Muscle layer of duodenum (tissue), 2 donors: ENCODE results near the gene TMEM131.

ENCODE experiments used
- H3K27ac ChIP-seq: one replicate; pipeline ENCODE4 v1.7.0; 2013; ENCODE audit warnings: mild to moderate bottlenecking, low read length
- H3K27me3 ChIP-seq: one replicate; pipeline ENCODE4 v1.7.0; 2013; ENCODE audit warnings: low read depth, mild to moderate bottlenecking, control low read depth, low read length
- H3K36me3 ChIP-seq, 2 donors: one replicate each; pipeline ENCODE4 v1.7.0; 2013; ENCODE audit warnings: low read length in 2 of 2, control low read depth in 1 of 2, mild to moderate bottlenecking in 1 of 2; ENCODE audit not compliant: insufficient read depth in 2 of 2, control insufficient read depth in 1 of 2
- H3K4me1 ChIP-seq, 2 donors: one replicate each; pipeline ENCODE4 v1.7.0; 2013; ENCODE audit warnings: low read length in 2 of 2, mild to moderate bottlenecking in 2 of 2, control low read depth in 1 of 2, moderate library complexity in 1 of 2; ENCODE audit not compliant: insufficient read depth in 2 of 2, control insufficient read depth in 1 of 2
- H3K4me3 ChIP-seq, 2 donors: one replicate each; pipeline ENCODE4 v1.7.0; 2013; ENCODE audit warnings: low read length in 2 of 2, low read depth in 1 of 2, mild to moderate bottlenecking in 1 of 2
- H3K9me3 ChIP-seq, 2 donors: one replicate each; pipeline ENCODE4 v1.7.0; 2013; ENCODE audit warnings: low read length in 2 of 2, control low read depth in 1 of 2, mild to moderate bottlenecking in 1 of 2; ENCODE audit not compliant: control insufficient read depth in 1 of 2
- donor health status: healthy.

TMEM131 gene

DNA sequence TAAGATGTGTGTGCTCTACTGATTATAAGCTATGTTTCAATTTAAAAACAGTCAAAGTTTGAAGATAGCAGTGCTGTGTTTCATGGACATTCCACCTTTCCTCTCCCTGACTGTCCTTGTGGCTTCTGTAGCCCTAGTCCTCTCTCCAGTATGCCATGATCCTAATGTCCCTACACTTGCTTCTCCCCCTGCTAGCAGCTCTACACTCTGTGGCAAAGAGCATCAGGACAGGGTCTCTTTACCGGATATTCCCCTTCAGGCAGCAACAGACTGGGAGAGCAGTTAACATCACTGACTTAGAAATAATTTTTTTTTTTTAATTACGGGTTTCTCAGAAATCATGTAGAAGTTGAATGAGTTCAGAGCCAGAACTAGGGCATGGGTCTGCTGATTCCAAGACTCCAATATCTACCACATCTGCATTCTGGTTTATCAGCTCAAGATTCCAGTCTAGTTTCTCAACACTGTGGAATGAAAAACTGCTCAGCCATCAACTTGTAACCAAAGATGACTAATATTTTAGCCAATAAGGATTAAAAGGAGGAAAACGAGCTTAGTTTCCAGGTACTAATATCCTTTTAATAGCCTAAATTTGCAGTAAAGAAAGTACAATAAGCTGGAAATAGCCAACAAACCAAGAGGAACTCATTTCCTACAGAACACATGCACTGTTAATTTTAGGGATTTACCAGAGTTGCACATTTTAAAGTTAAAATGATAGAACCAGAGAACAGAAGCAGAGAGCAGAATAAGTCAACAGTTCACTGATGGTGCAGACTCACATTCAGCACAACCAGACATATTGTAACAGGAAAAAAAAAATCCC is 45.2 kb downstream of the TMEM131 start:
- no peak overlapping the region for H3K27ac ChIP-seq
- no peaks in the 10 kb centered on the region for H3K27me3 ChIP-seq
- H3K9me3 ChIP-seq = no peaks in the 10 kb centered on the region
- H3K4me1 ChIP-seq = no peaks in the 10 kb centered on the region
- no peak overlapping the region for H3K4me3 ChIP-seq
- H3K36me3 ChIP-seq = no peaks in the 10 kb centered on the region

DNA sequence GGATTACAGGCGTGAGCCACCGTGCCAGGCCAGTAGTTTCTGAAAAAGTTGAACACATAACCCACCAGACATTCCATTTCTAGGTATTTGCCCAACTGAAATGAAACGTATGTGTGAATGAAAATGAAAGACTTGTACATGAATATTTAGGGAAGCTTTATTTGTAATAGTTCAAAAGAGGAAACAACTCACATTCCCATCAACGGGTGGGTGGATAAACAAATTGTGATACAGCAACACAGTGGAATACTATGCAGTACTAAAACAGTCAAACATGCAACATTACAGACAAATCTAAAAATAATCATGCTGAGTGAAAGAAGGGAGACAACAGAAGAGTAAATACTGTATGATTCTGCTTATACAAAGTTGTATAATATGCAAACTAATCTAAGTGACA is 46.8 kb downstream of the TMEM131 start:
- Histone ChIP-seq H3K27me3 (no peaks in the 10 kb centered on the region), H3K4me1 (no peaks in the 10 kb centered on the region), H3K36me3 (no peaks in the 10 kb centered on the region), H3K9me3 (no peaks in the 10 kb centered on the region), H3K4me3 (no peak overlapping the region), H3K27ac (no peak overlapping the region)

DNA sequence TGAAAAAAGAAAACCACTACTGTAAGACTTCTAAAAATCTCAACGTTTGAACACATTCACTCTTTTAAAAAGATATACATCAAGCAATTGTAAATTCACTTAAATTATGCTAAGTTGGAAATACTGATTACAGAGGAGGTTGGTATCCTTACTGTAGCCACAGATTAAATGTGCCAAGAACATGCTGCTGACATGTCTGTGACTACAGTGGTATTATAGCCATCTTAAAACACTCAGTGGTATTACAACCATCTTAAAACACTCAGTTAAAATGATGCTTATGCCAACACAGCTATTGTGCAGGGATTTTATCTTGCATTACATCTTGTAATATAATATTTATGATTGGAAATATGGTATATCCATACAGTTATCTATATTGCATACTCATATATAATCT is 50.0 kb downstream of the TMEM131 start:
- H3K27ac ChIP-seq = no peak overlapping the region
- no peaks in the 10 kb centered on the region for H3K9me3 ChIP-seq
- H3K36me3 ChIP-seq = no peaks in the 10 kb centered on the region
- H3K4me3 ChIP-seq = no peak overlapping the region
- H3K27me3 ChIP-seq = no peaks in the 10 kb centered on the region
- H3K4me1 ChIP-seq = no peaks in the 10 kb centered on the region

DNA sequence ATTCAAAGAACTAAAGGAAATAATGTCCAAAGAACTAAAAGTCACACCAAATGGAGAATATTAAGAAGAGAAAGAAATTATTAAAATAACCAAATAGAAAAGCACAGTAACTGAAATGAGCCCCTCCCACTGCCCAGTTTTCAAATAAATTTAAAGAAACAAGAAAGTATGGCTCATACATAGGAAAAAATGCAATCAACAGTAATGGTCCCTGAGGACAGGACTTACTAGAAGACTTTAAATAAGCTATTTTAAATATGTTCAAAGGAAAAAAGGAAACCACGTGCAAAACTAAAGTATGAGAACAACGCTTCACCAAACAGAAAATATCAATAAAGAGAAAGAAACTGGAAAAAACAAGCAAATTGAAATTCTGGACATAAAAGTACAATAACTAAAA is 58.9 kb downstream of the TMEM131 start:
- Histone ChIP-seq H3K4me1 (peaks cover 21 to 28% of the 10 kb centered on the region in 2 donors), H3K27ac (no peak overlapping the region), H3K4me3 (no peak overlapping the region), H3K27me3 (no peaks in the 10 kb centered on the region), H3K36me3 (no peaks in the 10 kb centered on the region), H3K9me3 (no peaks in the 10 kb centered on the region)

DNA sequence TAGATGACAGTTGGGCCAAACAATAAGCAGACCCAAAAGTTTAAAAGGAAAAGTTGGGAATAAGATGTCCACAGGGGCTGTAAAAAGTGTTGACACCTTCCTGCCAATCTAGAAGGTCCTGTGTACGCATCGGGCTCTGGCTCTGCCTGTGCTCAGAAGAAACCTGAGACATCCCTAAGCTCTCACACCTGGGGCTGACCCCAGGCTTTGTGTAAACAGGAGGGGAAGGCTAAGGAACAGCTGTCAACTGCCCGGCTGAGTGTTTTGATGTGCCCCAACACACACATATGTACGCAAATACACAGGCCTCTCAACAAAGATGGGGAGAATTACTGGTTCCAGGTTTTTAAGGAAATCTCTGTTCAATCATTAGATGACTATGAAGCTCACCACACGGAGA is 59.5 kb downstream of the TMEM131 start:
- Histone ChIP-seq H3K4me1 (peaks cover 26 to 31% of the 10 kb centered on the region in 2 donors), H3K27ac (no peak overlapping the region), H3K4me3 (no peak overlapping the region), H3K36me3 (no peaks in the 10 kb centered on the region), H3K27me3 (no peaks in the 10 kb centered on the region), H3K9me3 (no peaks in the 10 kb centered on the region)

DNA sequence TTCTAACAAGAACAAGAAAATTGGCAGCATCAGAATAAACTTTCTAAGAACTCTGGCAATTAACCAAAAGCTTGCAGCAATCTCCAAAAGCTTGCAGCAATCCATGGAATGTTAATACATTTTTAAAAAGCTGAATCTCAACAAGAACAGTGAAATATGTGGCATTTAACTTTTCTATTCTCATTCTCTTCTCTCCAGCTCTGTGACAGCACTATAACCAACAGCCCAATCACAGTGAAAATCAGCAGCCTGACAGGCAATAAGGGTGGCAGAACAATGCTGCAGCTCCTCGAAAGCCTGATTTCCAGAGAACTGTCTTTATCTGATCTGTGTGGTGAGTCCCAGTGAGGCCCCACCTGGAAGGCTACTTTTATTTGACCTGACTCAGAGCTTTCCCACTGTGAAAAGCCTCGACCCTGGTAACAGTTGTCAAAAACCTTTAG is 60.0 kb downstream of the TMEM131 start:
- Histone ChIP-seq H3K9me3 (no peaks in the 10 kb centered on the region), H3K27me3 (no peaks in the 10 kb centered on the region), H3K4me3 (no peak overlapping the region), H3K4me1 (peaks cover 26 to 35% of the 10 kb centered on the region in 2 donors), H3K36me3 (no peaks in the 10 kb centered on the region), H3K27ac (no peak overlapping the region)

DNA sequence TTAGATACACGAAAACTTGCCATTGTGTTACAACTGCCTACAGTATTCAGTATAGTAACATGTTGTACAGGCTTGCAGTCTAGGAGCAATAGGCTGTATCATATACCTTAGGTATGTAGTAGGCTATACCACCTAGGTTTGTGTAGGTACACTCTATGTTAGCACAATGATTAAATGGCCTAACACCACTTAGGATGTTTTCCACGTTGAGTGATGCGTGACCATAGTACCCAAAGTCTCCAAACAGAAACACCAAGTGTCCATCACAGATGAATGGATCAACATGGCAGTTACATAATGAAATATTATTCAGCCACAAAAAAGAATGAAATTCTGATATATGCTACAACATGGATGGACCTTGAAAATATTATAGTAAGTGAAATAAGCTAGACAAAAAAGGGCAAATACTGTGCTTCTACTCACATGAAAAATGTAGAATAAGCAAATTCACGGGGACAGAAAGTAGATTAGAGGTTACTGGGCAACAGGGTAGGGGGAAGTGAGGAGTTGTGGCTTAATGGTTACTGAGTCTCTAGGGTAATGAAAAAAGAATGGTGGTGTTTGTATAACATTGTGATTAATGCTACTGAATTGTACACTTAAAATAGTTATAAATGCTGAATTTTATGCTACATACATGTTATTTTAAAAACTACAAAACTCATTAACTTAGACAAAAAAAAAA is 62.6 kb downstream of the TMEM131 start:
- H3K4me1 ChIP-seq = peaks cover 31 to 51% of the 10 kb centered on the region in 2 donors
- no peak overlapping the region for H3K27ac ChIP-seq
- H3K36me3 ChIP-seq = no peaks in the 10 kb centered on the region
- H3K27me3 ChIP-seq = no peaks in the 10 kb centered on the region
- H3K4me3 ChIP-seq = no peak overlapping the region
- H3K9me3 ChIP-seq = no peaks in the 10 kb centered on the region

DNA sequence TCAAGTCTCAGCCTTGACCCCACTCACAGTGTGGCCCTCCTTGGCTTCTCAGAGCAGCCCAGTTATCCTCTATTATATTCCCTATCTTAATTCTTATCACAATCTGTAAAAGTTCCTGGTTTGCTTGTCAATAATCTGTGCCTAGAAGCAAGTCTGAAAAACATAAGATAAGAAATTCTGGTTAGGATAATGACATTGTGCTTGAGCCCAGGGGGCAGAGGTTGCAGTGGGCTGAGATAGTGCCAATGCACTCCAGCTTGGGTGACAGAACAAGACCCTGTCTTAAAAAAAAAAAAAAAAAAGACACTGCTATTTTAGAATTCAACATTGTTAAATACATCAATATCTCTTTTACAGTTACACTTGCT is 63.9 kb downstream of the TMEM131 start:
- Histone ChIP-seq H3K27ac (no peak overlapping the region), H3K4me3 (no peak overlapping the region), H3K4me1 (peaks cover 31 to 42% of the 10 kb centered on the region in 2 donors)

GRCh38 chr2:97931118-97931857 is 64.5 kb downstream of the TMEM131 start:
- no peaks in the 10 kb centered on the region for H3K9me3 ChIP-seq
- H3K27ac ChIP-seq = no peak overlapping the region
- peaks cover 29 to 38% of the 10 kb centered on the region in 2 donors for H3K4me1 ChIP-seq
- no peaks in the 10 kb centered on the region for H3K36me3 ChIP-seq
- H3K27me3 ChIP-seq = no peaks in the 10 kb centered on the region
- H3K4me3 ChIP-seq = no peak overlapping the region

More for the DNA sequence above, 63.9 kb downstream of the TMEM131 start:
- Histone ChIP-seq H3K36me3 (no peaks in the 10 kb centered on the region), H3K27me3 (no peaks in the 10 kb centered on the region), H3K9me3 (no peaks in the 10 kb centered on the region)

GRCh38 chr2:97928591-97928990 is 67.2 kb downstream of the TMEM131 start:
- Histone ChIP-seq H3K4me3 (no peak overlapping the region), H3K4me1 (peaks cover 14 to 23% of the 10 kb centered on the region in 2 donors), H3K27ac (no peak overlapping the region), H3K36me3 (peaks cover 0 to 13% of the 10 kb centered on the region in 2 donors), H3K27me3 (no peaks in the 10 kb centered on the region), H3K9me3 (no peaks in the 10 kb centered on the region)

DNA sequence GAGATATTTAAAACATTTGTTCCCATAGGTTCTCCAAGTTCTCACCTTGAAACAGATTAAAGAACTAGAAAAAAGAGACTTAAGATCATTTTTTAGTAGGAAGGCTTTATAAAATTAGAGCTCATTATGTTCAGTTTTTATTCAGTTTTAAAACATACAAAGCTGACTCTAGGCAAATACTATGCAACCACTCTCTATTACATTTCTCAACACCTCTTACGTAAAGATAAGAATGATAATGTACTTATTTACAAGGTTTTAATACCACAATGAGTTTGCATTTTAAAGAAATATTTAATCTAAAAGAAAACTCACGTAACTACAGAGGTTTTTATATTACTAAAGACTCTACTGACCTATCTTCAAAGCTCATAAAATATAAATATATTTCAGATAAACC is 68.8 kb downstream of the TMEM131 start:
- Histone ChIP-seq H3K9me3 (no peaks in the 10 kb centered on the region), H3K27ac (no peak overlapping the region), H3K4me3 (no peak overlapping the region), H3K36me3 (peaks cover 0 to 13% of the 10 kb centered on the region in 2 donors), H3K4me1 (peaks cover 11 to 23% of the 10 kb centered on the region in 2 donors), H3K27me3 (no peaks in the 10 kb centered on the region)
